Vagina (tissue), 2 donors: Measurements from ENCODE around the gene INPP5A.

ENCODE experiments used
- POLR2A ChIP-seq, 2 donors: fragments of 450-650 bp; IDR thresholded peaks; one replicate each; pipeline ENCODE4 v1.6.1; 2017; ENCODE audit warnings: antibody characterized with exemption in 2 of 2, mild to moderate bottlenecking in 2 of 2, moderate library complexity in 2 of 2
- POLR2AphosphoS5 ChIP-seq, 2 donors: sonication (generic); formaldehyde crosslinking; IDR thresholded peaks; one replicate each; pipeline ENCODE4 v1.9.0; 2017; ENCODE audit warnings: antibody characterized with exemption in 2 of 2, mild to moderate bottlenecking in 2 of 2, low read depth in 1 of 2; ENCODE audit not compliant: insufficient read depth in 1 of 2
- TF ChIP-seq, protein P1 (sequence below), 3 experiments: fragments of 450-650 bp in 2 of 3; fragments of 200-600 bp in 1 of 3; sonication (generic) in 1 of 3; IDR thresholded peaks; one replicate each; pipeline ENCODE4 v1.5.1; 2017 to 2019; ENCODE audit warnings: antibody characterized with exemption in 3 of 3, mild to moderate bottlenecking in 2 of 3, moderate library complexity in 2 of 3

DNA sequence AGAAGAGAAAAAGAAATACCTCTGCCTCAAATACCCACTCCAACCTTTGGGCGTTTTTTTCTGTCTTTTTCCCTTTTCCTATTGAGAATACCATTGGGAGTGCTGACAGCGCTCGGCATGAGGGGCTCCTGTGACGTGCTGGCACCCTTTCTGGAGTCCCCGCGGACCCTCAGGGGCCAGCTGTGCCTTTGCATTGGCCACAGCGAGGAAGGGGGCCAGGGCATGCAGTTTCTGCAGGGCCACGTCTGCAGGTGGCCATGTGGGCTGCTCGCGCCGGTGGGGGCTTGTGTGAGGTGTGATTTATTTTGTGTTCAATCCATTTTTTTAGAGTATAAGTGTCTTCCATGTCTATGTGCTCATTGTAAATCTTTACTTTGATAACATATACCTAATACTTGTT, 57.4 kb downstream of the INPP5A start:
- TF ChIP-seq, protein P1, sequence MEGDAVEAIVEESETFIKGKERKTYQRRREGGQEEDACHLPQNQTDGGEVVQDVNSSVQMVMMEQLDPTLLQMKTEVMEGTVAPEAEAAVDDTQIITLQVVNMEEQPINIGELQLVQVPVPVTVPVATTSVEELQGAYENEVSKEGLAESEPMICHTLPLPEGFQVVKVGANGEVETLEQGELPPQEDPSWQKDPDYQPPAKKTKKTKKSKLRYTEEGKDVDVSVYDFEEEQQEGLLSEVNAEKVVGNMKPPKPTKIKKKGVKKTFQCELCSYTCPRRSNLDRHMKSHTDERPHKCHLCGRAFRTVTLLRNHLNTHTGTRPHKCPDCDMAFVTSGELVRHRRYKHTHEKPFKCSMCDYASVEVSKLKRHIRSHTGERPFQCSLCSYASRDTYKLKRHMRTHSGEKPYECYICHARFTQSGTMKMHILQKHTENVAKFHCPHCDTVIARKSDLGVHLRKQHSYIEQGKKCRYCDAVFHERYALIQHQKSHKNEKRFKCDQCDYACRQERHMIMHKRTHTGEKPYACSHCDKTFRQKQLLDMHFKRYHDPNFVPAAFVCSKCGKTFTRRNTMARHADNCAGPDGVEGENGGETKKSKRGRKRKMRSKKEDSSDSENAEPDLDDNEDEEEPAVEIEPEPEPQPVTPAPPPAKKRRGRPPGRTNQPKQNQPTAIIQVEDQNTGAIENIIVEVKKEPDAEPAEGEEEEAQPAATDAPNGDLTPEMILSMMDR (IDR thresholded peaks at IDR 0.05) = no peak
- TF ChIP-seq POLR2A (IDR thresholded peaks at IDR 0.05) (no peak), POLR2AphosphoS5 (IDR thresholded peaks at IDR 0.05; ENCODE audit: insufficient read depth in 1 of 2, low read depth in 1 of 2) (no peak)
